Measurements from ENCODE around the gene TMEM89.

GRCh38 chr3:48607519-48607918, 14.1 kb downstream of the TMEM89 start:
- TF ChIP-seq, protein P1, sequence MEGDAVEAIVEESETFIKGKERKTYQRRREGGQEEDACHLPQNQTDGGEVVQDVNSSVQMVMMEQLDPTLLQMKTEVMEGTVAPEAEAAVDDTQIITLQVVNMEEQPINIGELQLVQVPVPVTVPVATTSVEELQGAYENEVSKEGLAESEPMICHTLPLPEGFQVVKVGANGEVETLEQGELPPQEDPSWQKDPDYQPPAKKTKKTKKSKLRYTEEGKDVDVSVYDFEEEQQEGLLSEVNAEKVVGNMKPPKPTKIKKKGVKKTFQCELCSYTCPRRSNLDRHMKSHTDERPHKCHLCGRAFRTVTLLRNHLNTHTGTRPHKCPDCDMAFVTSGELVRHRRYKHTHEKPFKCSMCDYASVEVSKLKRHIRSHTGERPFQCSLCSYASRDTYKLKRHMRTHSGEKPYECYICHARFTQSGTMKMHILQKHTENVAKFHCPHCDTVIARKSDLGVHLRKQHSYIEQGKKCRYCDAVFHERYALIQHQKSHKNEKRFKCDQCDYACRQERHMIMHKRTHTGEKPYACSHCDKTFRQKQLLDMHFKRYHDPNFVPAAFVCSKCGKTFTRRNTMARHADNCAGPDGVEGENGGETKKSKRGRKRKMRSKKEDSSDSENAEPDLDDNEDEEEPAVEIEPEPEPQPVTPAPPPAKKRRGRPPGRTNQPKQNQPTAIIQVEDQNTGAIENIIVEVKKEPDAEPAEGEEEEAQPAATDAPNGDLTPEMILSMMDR (optimal IDR thresholded peaks at IDR 0.05 in 1 of 3, IDR thresholded peaks at IDR 0.05 in 1 of 3, conservative IDR thresholded peaks at IDR 0.05 in 1 of 3; ENCODE audit: extremely low read depth in 1 of 3, insufficient read depth in 2 of 3, low read length in 3 of 3): no peak
- no peak for TF ChIP-seq EZH2 (IDR thresholded peaks at IDR 0.05; ENCODE audit: low read length)
